ENCODE measurements around the gene OCA2. TPM values are rescaled to one million over a fixed set of nuclear protein-coding genes. Genes with fewer than 3 reads are reported as not detected.

OCA2 gene
- total RNA-seq, 2 experiments from 2014 or later: not detected

DNA sequence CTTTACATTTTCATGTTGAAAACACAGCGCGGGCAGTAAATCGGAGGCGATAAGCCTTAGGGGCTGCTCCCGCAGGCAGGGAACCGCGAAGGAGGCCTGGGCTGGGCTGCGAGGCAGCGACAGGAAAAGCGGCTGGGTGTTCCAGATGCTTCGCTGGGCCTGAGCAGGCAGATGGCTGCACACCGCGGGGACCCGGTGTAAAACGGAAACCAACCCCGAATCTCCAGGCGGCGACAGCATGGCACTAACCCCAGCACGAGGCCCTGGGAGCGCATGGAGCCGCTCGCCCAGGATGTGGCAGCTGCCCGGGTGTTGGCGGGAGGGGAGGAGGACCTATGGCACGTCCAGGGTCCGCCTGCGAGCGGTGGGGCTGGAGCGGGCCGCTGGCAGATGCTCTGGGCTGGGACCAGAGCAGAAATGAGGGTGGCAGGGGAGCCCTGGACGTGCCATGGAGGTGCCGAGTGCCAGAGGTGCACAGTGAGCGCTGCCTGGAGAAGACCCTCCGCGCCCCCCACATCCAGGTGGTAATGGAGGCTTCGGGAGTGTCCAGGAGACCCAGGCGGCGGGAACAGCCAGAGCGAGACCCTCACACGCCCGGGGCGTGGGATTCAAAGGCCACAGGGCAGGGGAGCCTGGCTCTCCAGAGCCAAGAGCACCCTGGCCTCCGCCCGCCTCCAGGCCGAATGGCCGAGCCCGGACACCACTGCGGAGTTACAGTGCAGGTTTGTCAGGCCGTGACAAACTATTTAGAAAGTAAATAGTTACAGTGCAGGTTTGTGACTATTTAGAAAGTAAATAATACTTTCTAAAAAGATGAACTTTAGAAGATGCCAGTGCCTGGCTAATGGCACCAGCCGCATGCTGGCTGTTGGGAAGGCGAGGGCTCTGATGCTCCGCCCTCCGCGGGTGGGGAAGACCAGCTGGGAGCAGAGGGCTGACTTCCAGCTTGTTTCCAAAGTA lies 293.6 kb downstream of the OCA2 start:
- Histone ChIP-seq H4K20me1 (ENCODE audit: insufficient read depth, low read length) (no peaks in the 10 kb centered on the region), H3K27ac (ENCODE audit: low read depth, low read length, poor library complexity, severe bottlenecking) (no peak overlapping the region), H3K4me1 (ENCODE audit: insufficient read depth, low read length, poor library complexity, severe bottlenecking) (no peaks in the 10 kb centered on the region), H3K9me2 (ENCODE audit: insufficient read depth, low read length) (no peaks in the 10 kb centered on the region), H2AFZ (ENCODE audit: low read length) (no peak overlapping the region), H3K36me3 (ENCODE audit: insufficient read depth, low read length) (no peaks in the 10 kb centered on the region), H3K9me3 (ENCODE audit: low read length) (no peaks in the 10 kb centered on the region), H3K79me2 (ENCODE audit: insufficient read depth, low read depth, low read length) (no peaks in the 10 kb centered on the region), H3K4me3 (ENCODE audit: low read depth, low read length, poor library complexity, severe bottlenecking) (no peak overlapping the region), H3K4me2 (ENCODE audit: low read length) (no peak overlapping the region)
- ChIA-PET POLR2A (no interaction called here), CTCF (ENCODE audit: unreplicated experiment) (no interaction called here)
- BruUV-seq (replicated peaks): no TSS peak
- intact Hi-C loops (cut with micrococcal nuclease; ENCODE audit: unreplicated experiment): no loop called here
- DNase-seq (ENCODE audit: low spot score): no peak
- TF ChIP-seq EZH2phosphoT487 (IDR thresholded peaks at IDR 0.05; ENCODE audit: borderline replicate concordance, low read depth, low read length): no peak
- TF ChIP-seq, protein P1, sequence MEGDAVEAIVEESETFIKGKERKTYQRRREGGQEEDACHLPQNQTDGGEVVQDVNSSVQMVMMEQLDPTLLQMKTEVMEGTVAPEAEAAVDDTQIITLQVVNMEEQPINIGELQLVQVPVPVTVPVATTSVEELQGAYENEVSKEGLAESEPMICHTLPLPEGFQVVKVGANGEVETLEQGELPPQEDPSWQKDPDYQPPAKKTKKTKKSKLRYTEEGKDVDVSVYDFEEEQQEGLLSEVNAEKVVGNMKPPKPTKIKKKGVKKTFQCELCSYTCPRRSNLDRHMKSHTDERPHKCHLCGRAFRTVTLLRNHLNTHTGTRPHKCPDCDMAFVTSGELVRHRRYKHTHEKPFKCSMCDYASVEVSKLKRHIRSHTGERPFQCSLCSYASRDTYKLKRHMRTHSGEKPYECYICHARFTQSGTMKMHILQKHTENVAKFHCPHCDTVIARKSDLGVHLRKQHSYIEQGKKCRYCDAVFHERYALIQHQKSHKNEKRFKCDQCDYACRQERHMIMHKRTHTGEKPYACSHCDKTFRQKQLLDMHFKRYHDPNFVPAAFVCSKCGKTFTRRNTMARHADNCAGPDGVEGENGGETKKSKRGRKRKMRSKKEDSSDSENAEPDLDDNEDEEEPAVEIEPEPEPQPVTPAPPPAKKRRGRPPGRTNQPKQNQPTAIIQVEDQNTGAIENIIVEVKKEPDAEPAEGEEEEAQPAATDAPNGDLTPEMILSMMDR (conservative IDR thresholded peaks at IDR 0.05; ENCODE audit: low read length): no peak

DNA sequence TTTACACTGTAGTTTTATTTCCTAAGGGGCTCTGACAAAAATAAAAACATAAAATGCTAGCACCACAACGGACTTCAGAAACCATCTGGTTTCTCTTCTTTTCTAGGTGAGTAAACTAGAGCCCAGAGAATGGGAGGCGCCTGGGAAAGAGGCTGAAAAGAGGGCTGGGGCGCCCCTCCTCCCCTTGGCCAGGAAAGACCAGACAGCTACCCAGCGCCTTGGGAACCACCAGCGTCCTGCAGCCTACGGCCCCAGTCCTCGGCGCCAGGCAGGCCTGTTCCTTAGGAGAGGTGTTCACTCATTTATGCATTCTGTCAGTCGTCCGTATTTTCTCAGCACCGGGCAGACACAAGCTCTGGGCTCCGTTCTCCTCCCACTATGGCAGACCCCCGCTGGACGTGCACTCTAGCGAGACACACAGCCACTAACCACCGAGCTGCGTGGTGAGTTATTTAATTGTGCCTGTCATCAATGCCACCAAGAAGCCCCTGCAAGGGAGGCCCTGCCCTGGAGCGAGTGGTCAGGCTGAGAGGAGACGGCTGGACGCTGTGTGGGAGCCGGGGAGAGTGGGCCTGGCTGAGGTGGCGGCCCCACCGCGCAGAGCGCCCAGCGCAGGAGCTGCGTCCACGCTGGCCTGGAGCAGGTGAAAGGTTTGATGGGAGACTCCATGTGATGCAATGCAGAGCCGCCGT lies 294.4 kb downstream of the OCA2 start:
- intact Hi-C loops (cut with micrococcal nuclease; ENCODE audit: unreplicated experiment): no loop called here
- ChIA-PET CTCF (ENCODE audit: unreplicated experiment) (no interaction called here), POLR2A (no interaction called here)
- H3K4me2 ChIP-seq (ENCODE audit: low read length): no peak overlapping the region
- H3K9me3 ChIP-seq (ENCODE audit: low read length): no peaks in the 10 kb centered on the region
- H2AFZ ChIP-seq (ENCODE audit: low read length): no peak overlapping the region
- H3K79me2 ChIP-seq (ENCODE audit: insufficient read depth, low read depth, low read length): no peaks in the 10 kb centered on the region
- no TSS peak for BruUV-seq (replicated peaks)
- no peak overlapping the region for H3K27ac ChIP-seq (ENCODE audit: low read depth, low read length, poor library complexity, severe bottlenecking)
- H3K9me2 ChIP-seq (ENCODE audit: insufficient read depth, low read length): no peaks in the 10 kb centered on the region
- no peak for TF ChIP-seq EZH2phosphoT487 (IDR thresholded peaks at IDR 0.05; ENCODE audit: borderline replicate concordance, low read depth, low read length)
- TF ChIP-seq, protein P1 (conservative IDR thresholded peaks at IDR 0.05; ENCODE audit: low read length): no peak
- no peaks in the 10 kb centered on the region for H4K20me1 ChIP-seq (ENCODE audit: insufficient read depth, low read length)
- no peaks in the 10 kb centered on the region for H3K4me1 ChIP-seq (ENCODE audit: insufficient read depth, low read length, poor library complexity, severe bottlenecking)
- no peaks in the 10 kb centered on the region for H3K36me3 ChIP-seq (ENCODE audit: insufficient read depth, low read length)
- H3K4me3 ChIP-seq (ENCODE audit: low read depth, low read length, poor library complexity, severe bottlenecking): no peak overlapping the region
- no peak for DNase-seq (ENCODE audit: low spot score)

DNA sequence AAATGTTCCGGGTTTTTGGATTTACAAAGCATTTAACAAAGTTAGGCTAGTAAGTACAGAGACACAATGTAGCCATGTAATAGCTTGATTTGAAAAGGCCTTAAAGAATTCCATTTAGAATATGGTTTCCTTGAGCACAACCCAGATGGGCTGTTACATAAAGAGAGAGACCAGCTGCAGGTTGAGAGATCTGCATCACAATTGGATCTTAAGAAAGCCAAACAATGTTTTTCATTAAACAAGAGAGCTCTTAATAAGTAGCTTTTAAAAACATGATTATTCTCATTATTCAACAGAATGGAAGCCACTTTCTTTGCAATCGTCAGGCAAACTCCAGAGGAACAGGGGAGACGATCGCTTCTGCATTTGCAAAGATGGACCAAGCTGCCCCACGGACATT lies 300.3 kb downstream of the OCA2 start:
- Histone ChIP-seq H3K4me3 (ENCODE audit: low read depth, low read length, poor library complexity, severe bottlenecking) (no peak overlapping the region), H3K4me2 (ENCODE audit: low read length) (no peak overlapping the region), H4K20me1 (ENCODE audit: insufficient read depth, low read length) (no peaks in the 10 kb centered on the region), H2AFZ (ENCODE audit: low read length) (no peak overlapping the region), H3K9me2 (ENCODE audit: insufficient read depth, low read length) (no peaks in the 10 kb centered on the region), H3K79me2 (ENCODE audit: insufficient read depth, low read depth, low read length) (no peaks in the 10 kb centered on the region), H3K36me3 (ENCODE audit: insufficient read depth, low read length) (no peaks in the 10 kb centered on the region), H3K4me1 (ENCODE audit: insufficient read depth, low read length, poor library complexity, severe bottlenecking) (no peaks in the 10 kb centered on the region), H3K9me3 (ENCODE audit: low read length) (no peaks in the 10 kb centered on the region), H3K27ac (ENCODE audit: low read depth, low read length, poor library complexity, severe bottlenecking) (no peak overlapping the region)
- BruUV-seq (replicated peaks): no TSS peak
- POLR2A ChIA-PET: no interaction called here
- TF ChIP-seq, protein P1 (conservative IDR thresholded peaks at IDR 0.05; ENCODE audit: low read length): no peak
- TF ChIP-seq EZH2phosphoT487 (IDR thresholded peaks at IDR 0.05; ENCODE audit: borderline replicate concordance, low read depth, low read length): no peak
- CTCF ChIA-PET (ENCODE audit: unreplicated experiment): no interaction called here
- intact Hi-C loops (cut with micrococcal nuclease; ENCODE audit: unreplicated experiment): no loop called here
- no peak for DNase-seq (ENCODE audit: low spot score)
